Panc1 (cell line): ENCODE results near the gene SUCO. TPM values are rescaled to one million over a fixed set of nuclear protein-coding genes. Genes with fewer than 3 reads are reported as not detected.

Experiments used
- ATAC-seq: fragments of 200-7000 bp; cut with Tn5 transposase; 2 replicates; pipeline ENCODE4 v1.9.1; 2020; ENCODE audit warnings: mild to moderate bottlenecking, moderate library complexity
- BruUV-seq: library from RNA; stranded (reverse); fragments of 400-500 nt; replicated peaks from 2 replicates; lab custom pipeline; 2021; lab: Mats Ljungman, UMichigan
- CTCF ChIA-PET: fragments of 300-600 bp; sonication (Branson Sonifier 250); formaldehyde crosslinking; loops from one replicate; lab custom pipeline; 2022; ENCODE audit warnings: antibody characterized with exemption; lab: Charles Lee
- POLR2A ChIA-PET: fragments of 300-600 bp; sonication (Branson Sonifier 250); formaldehyde crosslinking; loops from one replicate; lab custom pipeline; 2022; ENCODE audit warnings: antibody characterized with exemption; lab: Charles Lee
- DNase-seq: peaks from one replicate; pipeline ENCODE4 v3.0.0-alpha.2; 2010; ENCODE audit warnings: low read depth, low spot score
- H3K27ac ChIP-seq: 2 replicates; pipeline ENCODE4 v1.5.1; 2011; ENCODE audit warnings: mild to moderate bottlenecking, low read length, inconsistent platforms
- H3K27me3 ChIP-seq: fragments of 200-500 bp; sonication (Bioruptor generic); 2 replicates; pipeline ENCODE4 v1.6.0; 2014; ENCODE audit warnings: low read length, inconsistent platforms; ENCODE audit not compliant: control insufficient read depth, insufficient read depth
- H3K36me3 ChIP-seq: fragments of 200-500 bp; sonication (Bioruptor generic); 2 replicates; pipeline ENCODE4 v1.5.1; 2014; ENCODE audit warnings: inconsistent platforms, mild to moderate bottlenecking, low read length, moderate library complexity; ENCODE audit not compliant: control insufficient read depth, insufficient read depth
- H3K4me1 ChIP-seq: 2 replicates; pipeline ENCODE4 v1.5.1; 2011; ENCODE audit warnings: inconsistent platforms, mild to moderate bottlenecking, low read length, moderate library complexity; ENCODE audit not compliant: control insufficient read depth, insufficient read depth
- H3K4me3 ChIP-seq, 2 experiments: 2 replicates each; pipeline ENCODE4 v1.5.1; 2011 to 2012; ENCODE audit warnings: low read depth in 2 of 2, low read length in 2 of 2, mild to moderate bottlenecking in 2 of 2, inconsistent platforms in 1 of 2, moderate library complexity in 1 of 2
- H3K9me3 ChIP-seq: fragments of 200-500 bp; sonication (Bioruptor generic); 2 replicates; pipeline ENCODE4 v1.5.1; 2014; ENCODE audit warnings: low read depth, mild to moderate bottlenecking, inconsistent platforms, low read length, moderate library complexity; ENCODE audit not compliant: control insufficient read depth, insufficient read depth
- CTCF ChIP-seq: fragments of 450-650 bp; IDR thresholded peaks from 2 replicates; pipeline ENCODE4 v1.5.1; 2017; ENCODE audit warnings: mild to moderate bottlenecking
- POLR2AphosphoS5 ChIP-seq: IDR thresholded peaks from 2 replicates; pipeline ENCODE4 v1.6.1; 2012; ENCODE audit warnings: mild to moderate bottlenecking, low read depth, low read length, moderate library complexity
- REST ChIP-seq, 2 experiments: IDR thresholded peaks; 2 replicates each; pipeline ENCODE4 v1.6.1; 2011 to 2012; ENCODE audit warnings: low read depth in 2 of 2, control low read depth in 1 of 2, low read length in 1 of 2, mild to moderate bottlenecking in 1 of 2, moderate library complexity in 1 of 2; ENCODE audit not compliant: insufficient read depth in 1 of 2
- SIN3A ChIP-seq: IDR thresholded peaks from 2 replicates; pipeline ENCODE4 v1.6.1; 2012; ENCODE audit warnings: low read depth, mild to moderate bottlenecking, low read length, moderate library complexity, borderline replicate concordance; ENCODE audit not compliant: insufficient read depth
- TCF7L2 ChIP-seq: IDR thresholded peaks from 2 replicates; pipeline ENCODE4 v1.6.1; 2011; ENCODE audit warnings: mild to moderate bottlenecking, low read depth, low read length, inconsistent platforms
- in situ Hi-C: cut with HindIII; loops from 2 replicates; pipeline ENCODE4 v1.10.0; 2016; ENCODE audit warnings: low sequenced_read_pairs, low pct_unique_long_range_greater_than_20kb
- intact Hi-C: fragments of 100-400 bp; cut with micrococcal nuclease; formaldehyde crosslinking; loops from one replicate; pipeline ENCODE4 v1.10.0; 2022; ENCODE audit not compliant: unreplicated experiment
- total RNA-seq: library from RNA; stranded (reverse); gene quantifications from one replicate; pipeline ENCODE4 v1.2.1, GENCODE V29; 2021; ENCODE audit not compliant: unreplicated experiment

The SUCO gene
- total RNA-seq, 1 experiment from 2014 or later = 31.3 TPM

- no peaks in the 10 kb centered on the region for H3K36me3 ChIP-seq
- TF ChIP-seq SIN3A (no peak), REST (IDR thresholded peaks at IDR 0.05; ENCODE audit: insufficient read depth in 1 of 2, low read depth in 2 of 2, low read length in 1 of 2) (no peak), CTCF (no peak), POLR2AphosphoS5 (no peak), TCF7L2 (no peak)
- H3K9me3 ChIP-seq = no peaks in the 10 kb centered on the region
- no peak overlapping the region for H3K4me3 ChIP-seq
- no TSS peak for BruUV-seq
- in situ Hi-C loops (no loop called here), intact Hi-C loops (no loop called here)
- H3K4me1 ChIP-seq = no peaks in the 10 kb centered on the region
- CTCF ChIA-PET = no interaction called here
- POLR2A ChIA-PET = no interaction called here
- no peak overlapping the region for H3K27ac ChIP-seq
- peaks cover 2% of the 10 kb centered on the region for H3K27me3 ChIP-seq
- no peak for DNase-seq
- ATAC-seq = no peak
These were observed 25.2 kb upstream of the SUCO start for GRCh38 chr1:172507741-172508140.

GRCh38 chr1:172510479-172510878, 22.5 kb upstream of the SUCO start:
- no peaks in the 10 kb centered on the region for H3K9me3 ChIP-seq
- in situ Hi-C loops (no loop called here), intact Hi-C loops (no loop called here)
- no peaks in the 10 kb centered on the region for H3K36me3 ChIP-seq
- TF ChIP-seq POLR2AphosphoS5 (no peak), SIN3A (no peak), REST (IDR thresholded peaks at IDR 0.05; ENCODE audit: insufficient read depth in 1 of 2, low read depth in 2 of 2, low read length in 1 of 2) (no peak), TCF7L2 (no peak), CTCF (no peak)
- CTCF ChIA-PET = no interaction called here
- no peaks in the 10 kb centered on the region; the same call in 1 of the 2 replicates for H3K27me3 ChIP-seq
- no peak overlapping the region for H3K27ac ChIP-seq
- ATAC-seq (no peak), DNase-seq (no peak)
- POLR2A ChIA-PET = no interaction called here
- H3K4me1 ChIP-seq = no peaks in the 10 kb centered on the region
- BruUV-seq = no TSS peak
- no peak overlapping the region for H3K4me3 ChIP-seq
